NCI-H1092 treated with DMSO at 0.1 percent for 48 hours (cell line): ENCODE data around the gene GNG12.

Source experiments
- DNase-seq: peaks from one replicate; lab custom pipeline; 2025; lab: John Stamatoyannopoulos, UW

Gene GNG12

GRCh38 chr1:67832737-67833601 is at the start of gene GNG12:
Gene GNG12, minus strand, starts transcription at chr1:67833467. Its CDS starts 125,781 bp downstream, at chr1:67707686.
- DNase-seq = peak; percentile 15

GRCh38 chr1:67882196-67882958 is 49.1 kb upstream of the GNG12 start:
- no peak for DNase-seq

- DNase-seq = peak; percentile 93
Observed at GRCh38 chr1:67880056-67880601, 46.9 kb upstream of the GNG12 start.

GRCh38 chr1:67879485-67879884 is 46.2 kb upstream of the GNG12 start:
- DNase-seq = no peak

- no peak for DNase-seq
Observed at GRCh38 chr1:67874501-67875111, 41.3 kb upstream of the GNG12 start.

GRCh38 chr1:67869233-67869632 is 36.0 kb upstream of the GNG12 start:
- no peak for DNase-seq

GRCh38 chr1:67863637-67864036 is 30.4 kb upstream of the GNG12 start:
- DNase-seq = no peak

- DNase-seq = no peak
Observed at GRCh38 chr1:67862685-67863084, 29.4 kb upstream of the GNG12 start.

GRCh38 chr1:67861856-67862516 is 28.7 kb upstream of the GNG12 start:
- no peak for DNase-seq

GRCh38 chr1:67860776-67861175 is 27.5 kb upstream of the GNG12 start:
- no peak for DNase-seq

GRCh38 chr1:67856921-67857320 is 23.7 kb upstream of the GNG12 start:
- no peak for DNase-seq

- DNase-seq = peak; percentile 6
Observed at GRCh38 chr1:67855961-67856360, 22.7 kb upstream of the GNG12 start.

GRCh38 chr1:67855444-67855843 is 22.2 kb upstream of the GNG12 start:
- DNase-seq = no peak

- DNase-seq = peak; percentile 81
Observed at GRCh38 chr1:67853704-67854103, 20.4 kb upstream of the GNG12 start.

- DNase-seq = no peak
Observed at GRCh38 chr1:67851800-67852199, 18.5 kb upstream of the GNG12 start.

GRCh38 chr1:67850611-67851075 is 17.4 kb upstream of the GNG12 start:
- no peak for DNase-seq

GRCh38 chr1:67850151-67850551 is 16.9 kb upstream of the GNG12 start:
- DNase-seq = peak; percentile 63

GRCh38 chr1:67847466-67847865 is 14.2 kb upstream of the GNG12 start:
- no peak for DNase-seq

- no peak for DNase-seq
Observed at GRCh38 chr1:67846538-67846937, 13.3 kb upstream of the GNG12 start.

- DNase-seq = no peak
Observed at GRCh38 chr1:67844988-67845387, 11.7 kb upstream of the GNG12 start.

GRCh38 chr1:67843746-67844145 is 10.5 kb upstream of the GNG12 start:
- no peak for DNase-seq

GRCh38 chr1:67843331-67843730 is 10.1 kb upstream of the GNG12 start:
- DNase-seq = no peak
